GM18507 (cell line): ENCODE measurements around the gene ELF3.
A peak's percentile ranks its signal among the peaks of the same experiment; 100 is the strongest.
"Not testable (repeated sequence)": the region's sequence is repeated elsewhere in the genome, so short reads cannot be mapped to it uniquely, and the experiment has no call there.

Experiments used
- DNase-seq: peaks from one replicate; pipeline ENCODE4 v3.0.0; 2011; ENCODE audit warnings: low read depth; ENCODE audit not compliant: insufficient read length; ENCODE audit errors: extremely low spot score
- FAIRE-seq: peaks from 2 replicates; lab custom pipeline; 2011; peaks lifted over from hg19 to GRCh38; lab: Jason Lieb, UNC

Gene ELF3

GRCh38 chr1:202029727-202030126 is 19.3 kb downstream of the ELF3 start:
- FAIRE-seq (no peak), DNase-seq (no peak)

GRCh38 chr1:202031796-202032195 is 21.4 kb downstream of the ELF3 start:
- no peak for FAIRE-seq
- DNase-seq = no peak

- DNase-seq (no peak), FAIRE-seq (no peak)
Observed at GRCh38 chr1:202034149-202034682, 23.8 kb downstream of the ELF3 start.

GRCh38 chr1:202034683-202035462 is 24.5 kb downstream of the ELF3 start:
- DNase-seq = peak; percentile 53
- FAIRE-seq = peak; percentile 71

- FAIRE-seq (no peak), DNase-seq (no peak)
Observed at GRCh38 chr1:202036595-202037387, 26.4 kb downstream of the ELF3 start.

- FAIRE-seq = no peak
- no peak for DNase-seq
Observed at GRCh38 chr1:202037706-202038296, 27.4 kb downstream of the ELF3 start.

- FAIRE-seq = peak; percentile 60
- no peak for DNase-seq
Observed at GRCh38 chr1:202038688-202039346, 28.4 kb downstream of the ELF3 start.

GRCh38 chr1:202045705-202046104 is 35.3 kb downstream of the ELF3 start:
- FAIRE-seq (no peak), DNase-seq (no peak)

- DNase-seq (no peak), FAIRE-seq (no peak)
Observed at GRCh38 chr1:202046227-202046626, 35.8 kb downstream of the ELF3 start.

GRCh38 chr1:202046748-202047708 is 36.6 kb downstream of the ELF3 start:
- FAIRE-seq = no peak

GRCh38 chr1:202047977-202048376 is 37.6 kb downstream of the ELF3 start:
- DNase-seq (no peak), FAIRE-seq (no peak)

More at GRCh38 chr1:202046748-202047708, 36.6 kb downstream of the ELF3 start:
- no peak for DNase-seq

GRCh38 chr1:202049129-202049528 is 38.7 kb downstream of the ELF3 start:
- no peak for FAIRE-seq
- no peak for DNase-seq

- no peak for DNase-seq
- no peak for FAIRE-seq
Observed at GRCh38 chr1:202054094-202054493, 43.7 kb downstream of the ELF3 start.

GRCh38 chr1:202054673-202055072 is 44.3 kb downstream of the ELF3 start:
- FAIRE-seq, DNase-seq: not testable (repeated sequence)

GRCh38 chr1:202056644-202057334 is 46.4 kb downstream of the ELF3 start:
- DNase-seq (no peak), FAIRE-seq (no peak)

GRCh38 chr1:202057335-202057704 is 46.9 kb downstream of the ELF3 start:
- not testable (repeated sequence) for FAIRE-seq, DNase-seq

- no peak for DNase-seq
- FAIRE-seq = no peak
Observed at GRCh38 chr1:202058001-202058908, 47.9 kb downstream of the ELF3 start.
